ENCODE measurements around the gene PDE10A.
A peak's percentile ranks its signal among the peaks of the same experiment; 100 is the strongest.

Gene PDE10A

GRCh38 chr6:165325609-165326008, 337.4 kb downstream of the PDE10A start:
- no peak for DNase-seq

GRCh38 chr6:165321555-165322145, 341.4 kb downstream of the PDE10A start:
- DNase-seq, result no peak

- DNase-seq, result no peak
Observed at GRCh38 chr6:165321150-165321549, 341.9 kb downstream of the PDE10A start.

DNA sequence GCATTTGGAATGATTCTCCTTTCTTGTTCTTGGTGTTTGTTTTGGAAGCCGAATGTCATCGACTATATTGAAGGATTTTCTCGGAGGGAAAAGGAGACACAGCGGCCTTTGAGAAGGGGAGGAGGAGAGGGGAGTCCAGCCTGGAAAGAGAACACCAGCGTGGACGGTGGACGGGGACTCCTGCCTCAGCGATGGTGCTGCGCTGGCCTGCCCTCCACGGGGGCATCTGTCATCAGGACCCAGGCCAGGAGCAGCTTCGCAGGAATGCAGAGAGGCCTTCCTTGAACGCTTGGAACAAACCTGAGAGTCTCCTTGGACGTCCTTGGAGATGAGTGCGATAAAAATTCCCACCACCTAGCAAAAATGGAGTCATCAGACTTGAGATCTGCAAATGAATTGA, 345.3 kb downstream of the PDE10A start:
- DNase-seq, result no peak

DNA sequence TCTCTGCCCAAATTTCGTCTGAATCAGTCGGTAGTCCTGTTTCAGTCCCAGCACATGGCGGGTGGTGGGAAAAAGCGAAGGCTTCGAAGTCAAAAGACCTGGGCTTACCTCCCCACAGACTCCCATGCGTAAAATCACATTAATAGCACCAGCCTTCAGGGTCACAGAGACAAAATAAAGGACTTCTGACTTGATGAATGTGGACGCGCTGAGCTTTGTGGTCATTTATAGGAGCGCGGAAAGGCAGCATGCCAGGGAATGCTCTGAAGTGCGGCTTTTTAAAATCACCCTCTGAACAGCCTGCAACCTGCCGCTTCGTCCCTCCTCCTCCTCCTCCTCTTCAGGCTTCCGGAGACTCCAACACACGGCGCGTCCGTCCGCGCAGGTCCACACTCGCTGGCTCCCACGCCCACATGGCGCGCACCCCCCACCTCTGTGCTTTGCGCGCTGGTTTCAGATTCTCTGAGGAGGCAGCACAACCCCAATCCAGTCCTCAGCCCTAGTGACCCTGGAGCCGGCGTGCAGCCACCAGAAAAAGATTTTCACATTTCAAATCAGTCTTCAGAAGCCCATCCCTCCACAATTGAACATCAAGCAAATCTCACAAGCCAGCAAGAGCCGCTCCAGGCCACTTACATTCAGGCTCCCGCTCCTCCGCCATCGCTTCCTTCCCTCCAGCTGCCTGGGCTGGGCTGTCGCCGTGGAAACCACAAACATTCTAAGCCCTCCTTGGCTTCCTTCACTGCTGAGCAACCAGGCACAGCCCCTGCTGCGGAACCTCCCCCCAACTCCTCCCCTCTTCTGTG, 353.9 kb downstream of the PDE10A start, which contains the start of gene C6orf118:
C6orf118 (minus strand) TSS at position 680 of the 806 bp plus-strand sequence; CDS start at position 661, 19 bp downstream.
- DNase-seq, result peak; percentile 49

GRCh38 chr6:165306955-165307354, 356.1 kb downstream of the PDE10A start:
- no peak for DNase-seq

DNA sequence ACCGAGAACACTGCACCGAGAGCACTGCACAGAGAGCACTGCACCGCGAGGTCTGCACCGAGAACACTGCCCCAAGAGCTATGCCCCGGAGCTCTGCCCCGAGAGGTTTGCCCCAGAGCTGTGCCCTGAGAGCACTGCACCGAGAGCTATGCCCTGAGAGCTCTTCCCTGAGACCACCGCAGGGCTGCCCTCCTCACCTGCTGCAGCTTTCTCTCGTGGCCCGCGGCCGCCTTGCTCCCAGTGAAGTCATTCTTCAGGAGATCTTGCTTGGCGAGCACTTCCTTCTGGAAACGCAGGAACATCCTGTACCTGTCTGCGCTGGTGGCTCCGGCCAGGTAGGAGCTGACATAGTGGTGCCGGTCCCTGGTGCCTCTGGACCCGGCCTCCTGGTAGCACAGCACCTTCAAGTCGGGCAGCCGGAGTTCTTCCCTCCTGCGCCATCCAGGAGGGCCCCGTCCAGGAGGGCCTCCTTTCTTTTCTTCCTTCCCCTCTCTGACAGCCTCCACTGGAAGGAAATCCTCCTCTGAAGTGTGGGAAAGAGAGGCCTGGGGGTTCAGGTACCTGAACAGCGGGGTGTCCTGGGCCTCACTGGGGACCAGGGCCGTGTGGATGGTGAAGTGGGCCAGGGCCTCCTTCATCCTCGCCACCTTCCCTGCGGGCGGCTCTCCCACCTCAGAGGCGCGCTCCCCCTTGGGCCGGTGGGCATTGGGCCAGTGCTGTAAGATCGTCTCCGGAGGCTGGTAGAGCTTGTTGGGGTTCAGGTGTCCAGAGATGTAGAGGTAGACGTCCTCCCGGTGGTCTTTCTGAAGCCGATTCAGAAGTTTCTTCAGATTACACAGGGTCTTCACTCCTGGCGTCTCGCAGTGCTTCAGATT, 361.4 kb downstream of the PDE10A start:
- DNase-seq, result no peak

- no peak for DNase-seq
Observed at GRCh38 chr6:165300422-165300936, 362.6 kb downstream of the PDE10A start.

GRCh38 chr6:165298875-165299274, 364.2 kb downstream of the PDE10A start:
- DNase-seq, result no peak

- DNase-seq, result no peak
Observed at GRCh38 chr6:165298402-165298801, 364.6 kb downstream of the PDE10A start.

DNA sequence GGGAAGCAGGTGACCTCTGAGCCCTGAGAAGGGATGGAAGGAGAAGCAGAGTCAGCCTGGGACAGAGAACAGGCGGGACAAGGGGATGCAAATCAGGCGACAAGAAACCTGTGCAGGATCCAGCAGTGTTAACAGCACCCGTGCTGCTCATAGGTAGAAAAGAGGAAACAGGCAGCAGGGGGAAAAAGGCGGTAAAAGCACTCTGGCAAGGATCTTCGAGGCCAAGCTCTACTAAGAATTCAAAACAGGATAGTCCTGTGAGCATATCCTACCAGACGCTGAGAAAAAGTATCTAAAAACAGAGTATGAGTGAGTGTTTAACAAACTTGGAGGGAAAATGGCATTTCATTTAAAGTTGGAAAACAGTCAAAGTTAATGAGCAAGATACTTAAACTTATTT, 370.4 kb downstream of the PDE10A start:
- DNase-seq, result no peak

Measured in SHP77 treated with DMSO at 0.1 percent for 48 hours (cell line).